T47D (cell line): ENCODE measurements around the gene STRN.
"Not testable (repeated sequence)": the region's sequence is repeated elsewhere in the genome, so short reads cannot be mapped to it uniquely, and the experiment has no call there.

ENCODE experiments used
- DNase-seq, 2 experiments: peaks; one replicate each; pipeline versions ENCODE4 v3.0.0 to v3.0.0-alpha.2; 2011 to 2012; ENCODE audit warnings: low read depth in 1 of 2, low spot score in 1 of 2
- JUND ChIP-seq: IDR thresholded peaks from 2 replicates; pipeline ENCODE4 v1.6.1; 2012; ENCODE audit warnings: low read depth
- in situ Hi-C: cut with HindIII; loops from 2 replicates; pipeline ENCODE4 v1.10.0; 2016; ENCODE audit warnings: low sequenced_read_pairs, low pct_unique_long_range_greater_than_20kb

Gene STRN

GRCh38 chr2:36834203-36834602 is 132.1 kb downstream of the STRN start:
- DNase-seq: no peak
- no peak for TF ChIP-seq JUND
- in situ Hi-C loops: no loop called here

DNA sequence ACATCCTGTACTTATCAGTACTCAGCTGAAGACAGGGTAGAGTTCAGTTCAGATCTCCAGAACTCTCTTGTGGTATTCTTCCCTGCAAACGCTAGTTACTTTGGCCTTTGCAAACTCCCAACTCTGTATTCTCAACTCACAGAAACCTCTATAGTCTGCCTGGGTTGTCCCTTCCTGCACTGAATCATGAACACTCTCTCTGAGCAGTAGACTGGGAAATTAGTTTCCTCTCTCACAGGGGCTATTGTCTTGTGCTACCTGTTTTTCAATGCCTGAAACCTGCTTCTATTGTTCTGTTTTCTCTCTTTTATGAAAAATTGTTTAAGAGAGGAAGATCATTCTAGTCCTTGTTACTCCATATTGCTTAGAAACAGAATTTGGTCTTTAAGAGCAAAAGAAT is 135.2 kb downstream of the STRN start:
- no peak for TF ChIP-seq JUND
- in situ Hi-C loops: no loop called here
- DNase-seq: no peak

DNA sequence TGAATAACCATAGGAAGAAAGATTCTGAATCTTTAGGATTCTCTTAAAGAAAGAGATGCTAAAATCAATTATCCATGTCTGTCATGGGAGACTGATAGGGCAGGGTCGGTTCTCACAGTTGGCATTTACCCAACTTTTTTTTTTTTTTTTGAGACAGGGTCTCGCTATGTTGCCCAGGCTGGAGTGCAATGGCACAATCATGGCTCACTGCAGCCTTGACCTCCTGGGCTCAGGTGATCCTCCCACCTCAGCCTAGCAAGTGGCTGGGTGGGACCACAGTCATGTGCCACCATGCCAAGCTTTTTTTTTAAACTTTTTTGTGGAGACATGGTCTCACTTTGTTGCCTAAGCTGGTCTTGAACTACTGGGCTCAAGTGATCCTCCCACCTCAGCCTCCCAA is 141.7 kb downstream of the STRN start:
- DNase-seq, in situ Hi-C loops: not testable (repeated sequence)

- no peak for DNase-seq
- in situ Hi-C loops: no loop called here
- TF ChIP-seq JUND: no peak
Measured at GRCh38 chr2:36824273-36824672, 142.1 kb downstream of the STRN start.

DNA sequence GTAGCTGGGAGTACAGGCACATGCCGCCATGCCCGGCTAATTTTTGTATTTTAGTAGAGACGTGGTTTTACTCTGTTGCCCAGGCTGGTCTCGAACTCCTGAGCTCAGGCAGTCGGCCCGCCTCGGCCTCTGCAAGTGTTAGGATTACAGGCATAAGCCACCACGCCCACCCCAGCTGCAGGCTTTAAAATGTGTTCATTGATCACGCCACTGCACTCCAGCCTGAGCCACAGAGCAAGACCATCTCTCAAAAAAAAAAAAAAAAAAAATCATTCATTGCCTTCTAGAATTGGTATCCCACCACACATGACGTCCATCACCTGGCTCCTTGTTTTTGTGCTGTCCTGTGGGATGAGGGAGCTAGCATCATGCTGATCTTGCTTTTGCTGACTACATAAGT is 142.5 kb downstream of the STRN start:
- no peak for DNase-seq
- in situ Hi-C loops: no loop called here
- no peak for TF ChIP-seq JUND

DNA sequence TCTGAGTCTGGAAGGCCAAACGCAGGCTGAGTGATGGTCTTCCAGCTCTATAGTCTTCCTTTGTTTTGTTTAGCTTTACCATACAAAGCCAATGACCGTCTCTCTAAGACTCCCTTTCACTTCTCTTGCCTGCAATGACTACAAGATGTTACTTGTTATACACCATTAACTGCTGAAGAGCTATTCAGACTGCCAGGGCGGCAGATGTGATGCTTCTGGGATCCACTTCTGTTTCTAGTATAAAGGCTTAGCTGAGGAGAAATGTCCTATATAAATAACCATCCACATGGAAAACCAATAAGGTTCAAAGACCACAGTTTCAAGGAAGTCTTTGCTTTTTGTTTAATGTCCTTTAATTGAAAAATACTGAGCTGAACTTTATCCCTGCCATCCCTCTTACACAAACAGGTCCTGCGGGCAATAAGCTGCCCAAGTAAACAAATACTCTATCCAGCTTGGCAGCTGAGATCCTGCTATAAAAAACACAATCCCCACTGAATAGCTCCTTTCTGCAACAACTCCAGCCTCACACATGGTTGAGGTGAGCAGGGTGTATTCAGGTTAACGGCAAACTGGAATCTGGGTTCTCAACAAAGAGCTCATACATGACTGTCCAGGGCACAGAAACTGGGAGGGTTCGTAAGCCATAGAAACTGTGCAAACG is 145.3 kb downstream of the STRN start:
- TF ChIP-seq JUND: no peak
- in situ Hi-C loops: no loop called here

DNA sequence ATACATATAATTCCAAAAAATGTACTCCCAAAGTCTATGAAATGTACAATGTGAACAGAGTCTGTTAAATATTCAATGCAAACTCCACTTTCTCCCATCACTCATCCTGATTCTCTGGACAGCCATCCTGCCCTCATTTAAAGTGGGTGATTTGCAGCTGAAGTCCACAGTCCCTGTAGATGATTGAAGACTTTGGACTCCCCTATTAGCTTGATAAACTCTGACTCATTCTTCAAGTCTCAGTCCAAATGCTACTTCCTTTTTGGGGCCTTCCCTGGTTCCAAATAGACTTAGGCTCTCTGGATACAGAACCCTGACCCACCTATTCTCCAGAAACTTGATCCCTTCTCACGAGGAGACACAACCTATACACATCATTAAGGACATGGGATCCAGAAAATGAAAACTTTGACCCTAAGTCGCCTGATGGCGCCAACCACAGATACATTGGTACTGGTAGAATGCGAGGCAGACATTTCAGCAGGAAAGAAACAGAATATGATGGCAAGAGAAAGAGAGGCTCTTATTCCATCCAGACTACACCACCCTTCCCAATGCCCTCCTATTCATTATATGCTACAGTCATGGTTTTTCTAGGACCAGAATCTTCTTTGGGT is 147.1 kb downstream of the STRN start:
- no peak for TF ChIP-seq JUND
- in situ Hi-C loops: no loop called here
- no peak for DNase-seq

More for the DNA sequence above, 145.3 kb downstream of the STRN start:
- DNase-seq: peak; percentile 4 to 9

DNA sequence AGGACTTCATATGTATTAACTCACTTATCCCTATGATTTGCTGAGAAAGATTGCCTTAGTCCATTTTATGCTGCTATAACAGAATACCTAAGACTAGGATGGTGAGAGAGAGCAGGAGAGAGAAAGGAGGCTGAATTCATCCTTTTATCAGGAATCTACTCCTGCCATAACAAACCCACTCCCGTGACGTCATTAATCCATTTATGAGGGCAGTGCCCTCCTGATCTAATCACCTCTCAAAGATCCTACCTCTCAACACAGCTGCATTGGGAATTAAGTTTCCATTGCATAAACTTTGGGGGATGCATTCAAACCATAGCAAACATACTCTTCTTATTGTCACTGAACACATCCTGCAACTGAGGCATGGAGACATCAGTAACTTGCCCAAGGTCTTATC is 147.8 kb downstream of the STRN start:
- DNase-seq: no peak
- in situ Hi-C loops: no loop called here
- no peak for TF ChIP-seq JUND

GRCh38 chr2:36812196-36812595 is 154.1 kb downstream of the STRN start:
- no peak for DNase-seq
- in situ Hi-C loops: no loop called here

DNA sequence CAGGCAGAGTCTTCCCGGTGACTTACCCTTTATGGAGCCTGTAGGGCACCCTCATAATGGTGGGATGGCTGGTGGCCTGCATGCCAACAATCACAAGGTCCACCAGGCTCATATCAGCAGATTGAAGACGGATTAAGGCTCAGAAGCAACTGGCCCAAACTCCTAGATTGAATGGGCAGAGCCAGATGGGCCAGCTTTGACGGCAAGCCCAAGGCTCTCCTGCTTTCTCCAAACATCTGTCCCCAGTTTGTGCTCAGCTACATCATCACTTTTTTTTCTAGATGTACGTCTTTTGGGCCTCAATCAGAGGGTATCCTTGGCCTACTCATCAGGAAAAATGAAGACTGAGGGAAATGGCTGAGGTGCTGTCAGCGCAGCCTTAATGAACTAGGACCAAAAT is 155.3 kb downstream of the STRN start:
- no peak for TF ChIP-seq JUND
- in situ Hi-C loops: no loop called here
- no peak for DNase-seq

More at GRCh38 chr2:36812196-36812595, 154.1 kb downstream of the STRN start:
- no peak for TF ChIP-seq JUND

GRCh38 chr2:36809069-36809445 is 157.3 kb downstream of the STRN start:
- in situ Hi-C loops: no loop called here
- TF ChIP-seq JUND: no peak
- DNase-seq: no peak

GRCh38 chr2:36808386-36809068 is 157.8 kb downstream of the STRN start:
- no peak for DNase-seq
- TF ChIP-seq JUND: no peak
- in situ Hi-C loops: no loop called here

DNA sequence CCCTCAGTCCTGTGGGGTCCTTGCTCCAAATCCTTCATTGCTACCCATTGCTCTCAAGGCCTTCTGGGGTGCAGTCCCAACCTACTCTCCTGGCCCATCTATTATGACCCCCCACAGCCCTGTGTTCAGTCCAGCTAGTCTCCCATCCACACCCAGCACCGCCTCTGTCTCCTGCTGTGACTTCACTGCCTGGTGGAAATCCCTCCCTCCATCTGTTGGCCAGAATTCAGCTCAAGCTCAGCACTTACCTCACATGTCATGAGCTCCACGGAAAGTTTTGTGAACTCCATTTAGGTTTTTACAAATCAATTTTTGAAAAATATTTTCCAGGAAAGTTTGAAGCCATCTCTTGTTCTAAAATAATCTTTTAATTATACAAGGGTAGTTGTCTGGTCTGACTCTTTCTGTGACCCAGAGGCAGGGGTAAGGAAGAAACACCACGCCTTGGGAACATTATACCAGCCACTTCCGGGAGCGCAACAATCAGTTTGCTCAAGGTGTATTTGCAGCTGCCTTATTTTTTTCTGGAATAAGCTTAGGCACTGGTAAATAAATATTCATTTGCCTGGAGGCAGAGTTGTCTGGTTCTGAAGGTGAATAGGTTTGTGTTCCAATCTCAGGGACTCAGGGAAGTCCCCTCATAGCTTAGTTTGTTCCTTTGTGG is 159.0 kb downstream of the STRN start:
- no peak for DNase-seq
- no peak for TF ChIP-seq JUND
- in situ Hi-C loops: no loop called here
